Non-pigmented ciliary epithelial cell (primary cell): Measurements from ENCODE around the gene TMEM220.

Experiments
- DNase-seq: peaks from one replicate; pipeline ENCODE4 v3.0.0-alpha.2; 2010; ENCODE audit warnings: low read depth

The TMEM220 gene

GRCh38 chr17:10729334-10730193 is at the start of gene TMEM220:
TMEM220 (minus strand) TSS chr17:10730023; CDS start chr17:10729851, 172 bp downstream.
- DNase-seq, result no peak

GRCh38 chr17:10779609-10780008 is 49.8 kb upstream of the TMEM220 start:
- no peak for DNase-seq

- no peak for DNase-seq
Measured at GRCh38 chr17:10777890-10778289, 48.1 kb upstream of the TMEM220 start.

DNA sequence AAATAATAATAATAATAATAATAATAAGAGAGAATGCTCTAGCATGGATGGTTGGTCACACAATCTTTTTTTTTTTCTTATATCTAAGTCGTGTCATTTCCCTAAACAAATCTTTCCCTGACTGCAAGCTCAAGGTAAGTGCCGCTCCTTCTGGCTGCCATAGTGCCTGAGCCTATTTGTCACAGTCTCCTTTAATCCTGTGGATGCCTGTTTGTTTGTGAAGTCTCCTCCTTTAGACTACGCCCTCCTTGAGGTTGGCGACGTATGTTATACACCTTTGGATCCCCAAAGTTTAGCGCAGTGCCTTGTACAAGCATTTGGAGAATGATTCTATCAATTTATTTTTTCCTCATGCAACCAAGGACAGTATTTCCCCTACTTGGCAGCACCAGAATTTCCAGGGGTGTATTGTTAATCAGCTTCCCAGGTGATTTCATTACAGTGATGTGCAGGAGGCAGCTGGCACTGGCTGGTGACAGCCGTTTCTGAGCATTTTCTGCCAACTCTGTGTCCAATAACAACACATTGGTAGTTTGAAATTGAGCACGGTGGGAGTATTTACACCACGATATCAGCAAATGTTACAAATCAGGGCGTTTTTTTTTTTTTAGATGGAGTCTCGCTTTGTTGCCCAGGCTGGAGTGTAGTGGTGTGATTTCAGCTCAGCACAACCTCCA is 47.4 kb upstream of the TMEM220 start:
- no peak for DNase-seq

- DNase-seq, result no peak
Measured at GRCh38 chr17:10776381-10776780, 46.6 kb upstream of the TMEM220 start.

DNA sequence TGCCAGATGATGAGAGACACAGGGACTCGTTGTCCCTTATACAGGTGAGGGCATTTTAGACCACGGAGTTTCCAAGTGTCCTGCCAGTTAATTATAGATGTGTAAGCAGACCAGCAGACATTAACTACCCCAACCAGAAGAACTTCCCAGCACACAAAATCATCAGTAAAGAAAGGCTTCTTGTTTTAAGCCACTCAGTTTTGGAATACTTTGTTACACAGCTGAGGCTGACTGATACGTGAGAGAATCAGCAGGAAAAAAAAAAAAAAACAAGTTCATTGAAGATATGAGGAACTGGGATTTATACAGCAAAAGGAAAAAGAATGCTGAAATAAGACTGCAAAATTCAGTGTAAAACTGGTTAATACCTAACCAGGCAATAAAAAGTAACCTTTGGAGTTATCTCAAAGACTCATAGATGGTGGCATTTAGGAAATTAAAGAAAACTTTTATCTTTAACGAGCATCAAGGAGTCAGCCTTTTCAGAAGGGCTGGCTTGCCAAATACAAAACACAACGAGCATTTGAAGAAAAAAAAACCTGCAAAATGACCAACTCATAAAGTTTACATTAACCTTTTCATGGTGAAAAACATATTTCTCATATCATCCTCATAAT is 46.0 kb upstream of the TMEM220 start:
- no peak for DNase-seq

DNA sequence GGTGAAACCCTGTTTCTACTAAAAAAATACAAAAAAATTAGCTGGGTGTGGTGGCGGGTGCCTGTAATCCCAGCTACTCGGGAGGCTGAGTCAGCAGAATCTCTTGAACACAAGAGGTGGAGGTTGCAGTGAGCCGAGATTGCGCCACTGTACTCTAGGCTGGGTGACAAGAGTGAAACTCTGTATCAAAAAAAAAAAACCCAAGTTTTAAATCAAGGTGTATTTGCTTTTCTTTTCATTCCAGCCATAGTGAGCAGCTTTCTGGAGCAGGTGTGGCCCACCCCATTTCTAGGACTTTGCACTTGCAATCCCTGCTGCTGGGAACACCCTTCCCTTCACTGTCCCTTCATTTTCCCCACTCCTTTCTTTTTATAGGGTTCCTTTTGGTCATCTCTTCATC is 45.2 kb upstream of the TMEM220 start:
- DNase-seq, result no peak

GRCh38 chr17:10773391-10773790 is 43.6 kb upstream of the TMEM220 start:
- no peak for DNase-seq

DNA sequence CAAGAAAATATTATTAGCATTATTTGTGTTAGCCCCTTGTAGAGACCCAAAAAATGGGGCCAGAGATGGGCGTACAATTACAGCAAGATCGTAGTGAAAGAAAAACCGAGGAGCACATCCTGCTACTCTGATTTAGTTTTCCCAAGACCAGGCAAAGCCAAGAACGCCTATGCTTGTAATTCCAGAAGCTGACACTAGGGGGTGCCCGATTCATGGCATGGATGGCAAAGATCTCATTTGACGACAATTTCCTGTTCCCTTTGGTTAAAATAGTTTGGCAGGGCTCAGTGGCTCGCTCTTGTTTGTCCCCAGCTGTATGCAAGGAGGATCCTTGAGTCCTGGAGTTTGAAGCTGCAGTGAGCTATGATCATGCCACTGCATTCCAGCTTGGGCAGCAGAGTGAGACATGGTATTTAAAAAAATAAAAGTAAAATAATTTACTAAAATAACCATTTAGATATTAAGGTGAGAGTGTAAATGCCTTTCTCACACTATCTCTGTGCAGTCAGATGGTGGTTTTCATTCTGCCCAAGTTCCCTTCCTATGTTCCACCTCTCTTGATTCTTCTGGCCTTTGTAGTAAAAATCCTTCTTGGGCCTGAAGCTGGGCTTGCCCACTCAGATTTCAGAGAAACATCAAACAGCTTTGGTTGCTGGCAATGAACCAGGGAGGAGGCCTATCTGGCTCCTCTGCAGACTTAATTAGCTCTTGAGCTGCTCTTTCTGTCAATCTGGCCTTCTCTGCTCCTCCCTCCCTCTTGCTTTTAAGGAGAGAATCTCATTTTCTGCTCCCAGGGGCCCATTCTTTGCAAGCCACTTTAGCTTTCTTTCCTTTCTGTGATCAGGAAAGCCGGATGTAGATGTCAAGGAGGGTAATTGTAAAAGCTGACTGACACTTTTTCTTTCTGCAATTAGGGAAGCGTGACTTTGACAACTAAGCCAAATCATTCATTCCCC is 42.9 kb upstream of the TMEM220 start:
- DNase-seq, result no peak

DNA sequence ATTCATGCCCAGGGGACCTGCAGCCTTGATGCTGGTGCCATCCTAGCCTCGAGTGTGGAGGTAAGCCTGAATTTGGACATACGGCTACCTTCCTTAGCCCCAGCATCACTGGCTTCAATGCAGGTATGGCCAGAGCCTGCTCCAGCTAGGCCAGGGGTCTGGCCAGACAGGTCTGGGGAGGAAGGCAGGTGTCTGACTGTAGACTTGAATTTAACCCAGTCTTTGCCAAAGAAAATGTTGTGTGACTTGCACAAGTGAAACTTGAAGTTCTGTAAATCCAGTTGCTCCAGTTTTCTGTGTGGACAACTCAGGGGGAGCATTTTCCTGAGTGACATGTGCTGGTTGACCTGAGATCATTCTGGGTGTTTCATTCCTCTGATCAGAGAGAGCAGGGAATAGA is 41.3 kb upstream of the TMEM220 start:
- DNase-seq, result no peak

- no peak for DNase-seq
Measured at GRCh38 chr17:10769840-10770239, 40.0 kb upstream of the TMEM220 start.

DNA sequence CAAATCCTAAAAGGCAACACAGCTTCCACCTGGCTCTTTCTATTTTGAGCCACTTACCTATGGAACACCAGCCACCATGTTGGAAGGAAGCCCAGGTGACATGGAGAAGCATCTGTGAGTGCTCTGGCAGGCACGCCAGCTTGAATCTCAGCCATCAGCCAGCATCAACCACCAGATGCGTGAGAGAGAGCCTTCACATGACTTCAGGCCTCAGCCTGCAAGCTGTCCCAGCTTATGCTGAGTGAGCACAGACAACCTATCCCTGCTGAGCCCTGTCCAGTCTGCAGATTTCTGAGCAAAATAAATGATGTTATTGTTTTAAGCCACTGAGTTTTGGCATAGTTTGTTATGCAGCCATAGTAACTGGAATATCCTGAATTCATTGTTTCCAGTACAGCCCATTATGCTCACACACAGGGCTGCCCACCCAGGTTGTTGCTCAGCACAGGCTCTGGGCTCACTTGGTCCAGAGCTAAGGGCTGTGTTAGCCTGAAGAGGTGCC is 39.0 kb upstream of the TMEM220 start:
- no peak for DNase-seq

DNA sequence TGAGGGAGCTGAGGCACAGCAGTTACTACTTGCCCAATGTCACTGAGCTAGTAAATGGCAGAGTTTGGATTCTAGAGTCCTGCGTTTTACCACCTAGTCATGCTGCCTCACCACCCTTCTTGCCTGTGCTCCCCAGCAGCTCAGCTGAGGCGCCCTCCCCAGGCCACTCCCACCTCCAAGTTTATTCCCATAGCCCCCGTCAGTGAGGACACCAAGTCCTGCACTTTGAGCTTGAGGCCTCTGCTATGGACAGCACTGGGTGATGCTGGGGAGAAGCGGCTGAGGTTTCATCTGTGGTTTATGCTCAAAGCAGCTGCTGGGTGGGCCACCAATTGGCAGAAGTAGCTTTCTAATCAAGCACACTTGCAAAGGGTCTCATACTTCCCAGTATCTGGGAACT is 37.4 kb upstream of the TMEM220 start:
- no peak for DNase-seq

DNA sequence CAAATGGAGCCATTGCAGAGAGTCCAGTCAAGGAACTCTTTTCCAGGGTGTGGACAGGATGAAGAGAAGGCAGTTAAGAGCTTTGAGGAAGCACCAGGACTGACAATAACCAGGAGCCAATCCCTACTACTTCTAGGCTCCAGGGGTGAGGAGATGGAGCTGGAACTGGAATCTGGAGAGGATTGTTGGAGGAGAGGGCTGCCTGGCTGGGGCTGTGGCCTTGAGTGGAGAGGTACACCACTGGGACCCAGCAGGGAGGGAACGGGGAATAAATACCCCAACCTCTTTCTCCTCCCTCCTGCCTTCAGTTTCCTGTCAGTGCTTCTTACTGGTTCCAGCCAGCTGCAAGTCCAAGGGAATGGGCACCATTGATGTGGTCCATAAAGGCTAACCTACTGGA is 32.2 kb upstream of the TMEM220 start:
- DNase-seq, result no peak

DNA sequence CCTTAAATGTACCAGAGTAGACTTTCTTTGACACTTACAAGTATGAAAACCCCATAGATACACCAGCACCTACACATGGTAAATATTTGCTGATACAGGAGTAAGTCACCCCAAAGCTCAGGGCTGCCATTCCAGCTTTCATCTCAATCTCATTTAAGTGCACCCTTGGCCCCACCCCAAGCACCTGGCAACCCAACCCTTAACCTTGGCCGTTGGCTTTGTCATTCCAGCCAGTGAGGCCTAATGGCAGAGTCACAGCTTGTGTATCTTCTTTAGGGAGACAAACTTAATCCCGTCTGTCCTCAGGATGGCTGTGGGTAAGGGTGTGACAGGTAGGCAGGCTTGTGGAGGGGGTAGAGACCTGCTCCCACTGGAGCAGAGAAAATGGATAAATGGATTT is 31.5 kb upstream of the TMEM220 start:
- DNase-seq, result no peak

DNA sequence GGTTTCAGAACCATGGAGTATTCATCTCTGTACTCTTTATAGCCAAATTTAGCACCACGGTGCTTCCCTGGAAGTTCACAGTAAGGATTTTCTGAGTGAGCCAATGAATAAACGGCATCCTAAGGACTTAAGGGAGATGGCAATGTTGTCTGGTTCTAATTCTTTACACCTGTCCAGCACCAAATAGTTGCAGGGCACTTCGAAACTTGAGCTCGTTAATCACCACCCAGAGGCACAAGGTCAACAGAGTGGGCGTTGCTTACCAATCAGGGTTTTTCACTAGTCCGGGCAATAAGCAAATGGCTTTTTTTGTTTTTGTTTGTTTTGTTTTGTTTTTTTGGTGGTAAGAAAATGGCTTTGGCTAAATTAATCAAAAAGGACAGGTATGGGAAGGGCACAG is 28.2 kb upstream of the TMEM220 start:
- DNase-seq, result no peak

DNA sequence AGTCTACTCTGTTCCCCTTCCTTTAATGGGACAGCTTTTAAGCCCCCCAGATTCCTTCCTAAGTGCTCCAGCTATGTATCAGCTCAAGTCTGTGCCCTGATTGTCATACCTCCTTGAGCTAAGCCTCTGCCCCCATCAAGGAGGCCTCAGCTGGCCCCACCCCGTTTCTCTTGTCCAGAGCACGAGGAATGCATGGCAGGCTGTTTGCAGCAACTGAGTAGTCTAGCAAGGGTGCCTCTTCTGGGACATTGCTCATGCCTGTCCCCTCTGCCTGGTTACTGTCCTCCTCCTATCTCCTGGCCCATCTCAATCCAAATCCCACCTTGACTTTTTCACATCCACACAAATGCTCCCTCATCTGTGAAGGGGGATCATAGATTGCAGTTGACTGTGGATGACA is 27.8 kb upstream of the TMEM220 start:
- DNase-seq, result no peak

- no peak for DNase-seq
Measured at GRCh38 chr17:10757067-10757466, 27.2 kb upstream of the TMEM220 start.

- no peak for DNase-seq
Measured at GRCh38 chr17:10756619-10757018, 26.8 kb upstream of the TMEM220 start.

- DNase-seq, result no peak
Measured at GRCh38 chr17:10756185-10756584, 26.4 kb upstream of the TMEM220 start.

- DNase-seq, result no peak
Measured at GRCh38 chr17:10755592-10756127, 25.8 kb upstream of the TMEM220 start.
